ENCODE data around the gene COA7. TPM values are rescaled to one million over a fixed set of nuclear protein-coding genes. Genes with fewer than 3 reads are reported as not detected.
"Not testable (repeated sequence)": the region's sequence is repeated elsewhere in the genome, so short reads cannot be mapped to it uniquely, and the experiment has no call there.

The COA7 gene
- total RNA-seq, 3 donors from 2014 or later: 7.4 to 12.8 (median 9.8) TPM

DNA sequence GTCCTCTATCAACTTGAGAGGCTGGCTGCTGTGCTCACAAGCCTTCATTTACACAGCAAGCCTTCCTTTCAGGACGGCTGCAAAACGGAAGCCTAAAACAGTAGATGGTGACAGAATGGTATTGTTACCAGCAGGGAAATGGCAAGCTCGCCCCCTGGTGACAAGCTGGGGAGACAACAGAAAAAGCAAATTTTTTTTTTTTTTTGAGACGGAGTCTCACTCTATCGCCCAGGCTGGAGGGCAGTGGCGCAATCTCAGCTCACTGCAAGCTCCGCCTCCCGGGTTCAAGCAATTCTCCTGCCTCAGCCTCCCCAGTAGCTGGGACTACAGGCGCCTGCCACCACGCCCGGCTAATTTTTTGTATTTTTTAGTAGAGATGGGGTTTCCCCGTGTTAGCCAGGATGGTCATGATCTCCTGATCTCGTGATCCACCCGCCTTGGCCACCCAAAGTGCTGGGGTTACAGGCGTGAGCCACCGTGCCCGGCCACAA lies 11.8 kb downstream of the COA7 start:
- intact Hi-C loops (cut with DNase I; ENCODE audit: low total_unique reads); H3K36me3 ChIP-seq; H3K9me3 ChIP-seq; H3K27ac ChIP-seq; H3K27me3 ChIP-seq; H3K4me3 ChIP-seq; H3K4me1 ChIP-seq: not testable (repeated sequence)
- DNase-seq (ENCODE audit: low spot score in 2 of 2): peak in 1 of 2 donors; percentile 58
- TF ChIP-seq CTCF (IDR thresholded peaks at IDR 0.05): peak in 2 of 3 donors; percentile 64 to 73

- H3K4me3 ChIP-seq: no peak overlapping the region
- no peaks in the 10 kb centered on the region for H3K4me1 ChIP-seq
- TF ChIP-seq POLR2A (IDR thresholded peaks at IDR 0.05) (no peak), CTCF (IDR thresholded peaks at IDR 0.05) (no peak), POLR2AphosphoS5 (IDR thresholded peaks at IDR 0.05) (no peak)
- H3K9me3 ChIP-seq: no peaks in the 10 kb centered on the region
- H3K27ac ChIP-seq: no peak overlapping the region
- intact Hi-C loops (cut with DNase I; ENCODE audit: low total_unique reads): no loop called here
- no peak for DNase-seq (ENCODE audit: low spot score in 2 of 2)
- no peaks in the 10 kb centered on the region for H3K36me3 ChIP-seq
- H3K27me3 ChIP-seq: no peaks in the 10 kb centered on the region
These were observed 13.6 kb downstream of the COA7 start for GRCh38 chr1:52684545-52684944.

- no peaks in the 10 kb centered on the region for H3K4me1 ChIP-seq
- TF ChIP-seq POLR2A (IDR thresholded peaks at IDR 0.05) (no peak), CTCF (IDR thresholded peaks at IDR 0.05) (no peak), POLR2AphosphoS5 (IDR thresholded peaks at IDR 0.05) (no peak)
These were observed 14.7 kb downstream of the COA7 start for GRCh38 chr1:52683367-52683940.

DNA sequence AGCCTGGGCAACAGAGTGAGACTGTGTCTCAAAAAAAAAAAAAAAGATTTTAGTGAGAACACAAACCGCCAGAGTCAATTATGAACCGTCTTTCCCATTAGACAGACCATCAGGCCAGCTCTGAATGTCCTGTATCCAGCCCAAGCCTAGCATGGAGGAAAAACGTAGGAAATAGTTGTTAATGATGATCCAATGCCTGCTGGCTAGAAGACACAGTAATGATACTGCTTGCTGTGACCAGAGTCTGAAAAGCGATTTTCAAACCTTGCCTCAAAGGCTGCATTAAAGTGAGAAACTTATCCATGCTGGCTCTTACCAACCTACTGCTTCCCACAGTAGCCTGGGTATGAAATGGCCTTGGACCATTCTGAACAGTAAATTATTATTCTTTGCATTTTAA lies 17.0 kb downstream of the COA7 start:
- Histone ChIP-seq H3K36me3 (no peaks in the 10 kb centered on the region), H3K4me3 (no peak overlapping the region), H3K27ac (no peak overlapping the region), H3K4me1 (no peaks in the 10 kb centered on the region), H3K27me3 (no peaks in the 10 kb centered on the region), H3K9me3 (no peaks in the 10 kb centered on the region)
- TF ChIP-seq POLR2AphosphoS5 (IDR thresholded peaks at IDR 0.05) (no peak), CTCF (IDR thresholded peaks at IDR 0.05) (no peak), POLR2A (IDR thresholded peaks at IDR 0.05) (no peak)
- intact Hi-C loops (cut with DNase I; ENCODE audit: low total_unique reads): no loop called here
- no peak for DNase-seq (ENCODE audit: low spot score in 2 of 2)

More at GRCh38 chr1:52683367-52683940, 14.7 kb downstream of the COA7 start:
- no peak for DNase-seq (ENCODE audit: low spot score in 2 of 2)
- Histone ChIP-seq H3K27me3 (no peaks in the 10 kb centered on the region), H3K4me3 (no peak overlapping the region), H3K9me3 (no peaks in the 10 kb centered on the region), H3K36me3 (no peaks in the 10 kb centered on the region), H3K27ac (no peak overlapping the region)
- intact Hi-C loops (cut with DNase I; ENCODE audit: low total_unique reads): no loop called here

- H3K9me3 ChIP-seq: no peaks in the 10 kb centered on the region
- no peak overlapping the region for H3K27ac ChIP-seq
- DNase-seq (ENCODE audit: low spot score in 2 of 2): no peak
- no peak overlapping the region for H3K4me3 ChIP-seq
- intact Hi-C loops (cut with DNase I; ENCODE audit: low total_unique reads): no loop called here
- H3K4me1 ChIP-seq: no peaks in the 10 kb centered on the region
- no peaks in the 10 kb centered on the region for H3K27me3 ChIP-seq
- H3K36me3 ChIP-seq: no peaks in the 10 kb centered on the region
- no peak for TF ChIP-seq CTCF (IDR thresholded peaks at IDR 0.05)
- TF ChIP-seq POLR2AphosphoS5 (IDR thresholded peaks at IDR 0.05): no peak
- TF ChIP-seq POLR2A (IDR thresholded peaks at IDR 0.05): no peak
These were observed 17.8 kb downstream of the COA7 start for GRCh38 chr1:52680353-52680752.
